GM23338 (cell line): ENCODE measurements around the gene RAD51B. TPM values are rescaled to one million over a fixed set of nuclear protein-coding genes. Genes with fewer than 3 reads are reported as not detected.

Source experiments
- ATAC-seq: fragments of 200-7000 bp; cut with Tn5 transposase; 3 replicates; pipeline ENCODE4 v1.9.1; 2020
- DNase-seq: peaks from one replicate; pipeline ENCODE4 v3.0.0-alpha.2; 2015; ENCODE audit warnings: low spot score
- H2AFZ ChIP-seq: fragments of 200-600 bp; sonication (generic); 2 replicates; pipeline ENCODE4 v1.8.0; 2016; ENCODE audit warnings: antibody characterized with exemption, mild to moderate bottlenecking, moderate library complexity
- H3F3A ChIP-seq: fragments of 200-600 bp; sonication (generic); replicated peaks from 2 replicates; pipeline ENCODE4 v1.8.0; 2017; ENCODE audit warnings: antibody characterized with exemption, mixed run types, low read depth
- H3K27ac ChIP-seq: fragments of 200-600 bp; sonication (generic); 2 replicates; pipeline ENCODE4 v1.6.1; 2016; ENCODE audit warnings: low read depth
- H3K27me3 ChIP-seq: fragments of 200-600 bp; sonication (generic); 2 replicates; pipeline ENCODE4 v1.8.0; 2016; ENCODE audit warnings: mild to moderate bottlenecking, mixed run types, moderate library complexity; ENCODE audit not compliant: insufficient read depth
- H3K36me3 ChIP-seq: fragments of 200-600 bp; sonication (generic); 2 replicates; pipeline ENCODE4 v1.8.0; 2016; ENCODE audit warnings: mild to moderate bottlenecking; ENCODE audit not compliant: insufficient read depth
- H3K4me1 ChIP-seq: fragments of 200-600 bp; sonication (generic); 2 replicates; pipeline ENCODE4 v1.8.0; 2016; ENCODE audit warnings: mild to moderate bottlenecking, moderate library complexity; ENCODE audit not compliant: insufficient read depth
- H3K4me2 ChIP-seq: fragments of 200-600 bp; sonication (generic); 2 replicates; pipeline ENCODE4 v1.7.1; 2017; ENCODE audit warnings: mixed run types
- H3K4me3 ChIP-seq: fragments of 200-600 bp; sonication (generic); 2 replicates; pipeline ENCODE4 v1.6.1; 2016; ENCODE audit warnings: mixed run types
- H3K79me2 ChIP-seq: fragments of 200-600 bp; sonication (generic); replicated peaks from 2 replicates; pipeline ENCODE4 v1.8.0; 2017; ENCODE audit warnings: mild to moderate bottlenecking; ENCODE audit not compliant: insufficient read depth
- H3K9me2 ChIP-seq: fragments of 200-600 bp; sonication (generic); 2 replicates; pipeline ENCODE4 v1.8.0; 2017; ENCODE audit not compliant: insufficient read depth
- H4K20me1 ChIP-seq: fragments of 200-600 bp; sonication (generic); replicated peaks from 2 replicates; pipeline ENCODE4 v1.8.0; 2017; ENCODE audit warnings: mild to moderate bottlenecking; ENCODE audit not compliant: insufficient read depth
- H3K27ac Mint-ChIP-seq: 2 replicates; pipeline ENCODE4 v1.8.0; 2020; ENCODE audit warnings: inconsistent platforms, mild to moderate bottlenecking, moderate library complexity, mixed read lengths
- H3K27me3 Mint-ChIP-seq: 3 replicates; pipeline ENCODE4 v1.8.0; 2022; ENCODE audit warnings: low read depth, mild to moderate bottlenecking, moderate library complexity, mixed read lengths, inconsistent platforms; ENCODE audit not compliant: insufficient read depth, poor library complexity
- H3K36me3 Mint-ChIP-seq: 3 replicates; pipeline ENCODE4 v1.8.0; 2021; ENCODE audit warnings: low read depth, mild to moderate bottlenecking, inconsistent platforms, moderate library complexity, mixed read lengths
- H3K4me1 Mint-ChIP-seq: 3 replicates; pipeline ENCODE4 v1.8.0; 2020; ENCODE audit warnings: mild to moderate bottlenecking, inconsistent platforms, mixed read lengths
- H3K4me3 Mint-ChIP-seq: 3 replicates; pipeline ENCODE4 v1.8.0; 2021; ENCODE audit warnings: moderate library complexity, mild to moderate bottlenecking, inconsistent platforms, mixed read lengths
- H3K9me3 Mint-ChIP-seq: 3 replicates; pipeline ENCODE4 v1.8.0; 2020; ENCODE audit warnings: moderate library complexity, mild to moderate bottlenecking, inconsistent platforms, mixed read lengths
- EZH2phosphoT487 ChIP-seq: fragments of 200-600 bp; sonication (generic); IDR thresholded peaks from one replicate; pipeline ENCODE4 v1.8.1; 2018; ENCODE audit warnings: antibody characterized with exemption; ENCODE audit not compliant: unreplicated experiment
- JUNB ChIP-seq: IDR thresholded peaks from one replicate; pipeline ENCODE4 v1.6.1; 2016; ENCODE audit warnings: antibody characterized with exemption; ENCODE audit not compliant: unreplicated experiment
- NANOG ChIP-seq: IDR thresholded peaks from 2 replicates; pipeline ENCODE4 v1.6.1; 2016; ENCODE audit warnings: antibody characterized with exemption, borderline replicate concordance
- POLR2AphosphoS5 ChIP-seq: IDR thresholded peaks from 2 replicates; pipeline ENCODE4 v1.6.1; 2016; ENCODE audit warnings: antibody characterized with exemption, low read depth
- ZNF114 ChIP-seq: fragments of 250-450 bp; sonication (Bioruptor Pico); IDR thresholded peaks from 2 replicates; pipeline ENCODE4 v1.5.0; 2020; ENCODE audit warnings: mild to moderate bottlenecking, moderate library complexity
- ZNF331 ChIP-seq: fragments of 250-450 bp; sonication (Bioruptor Pico); IDR thresholded peaks from 2 replicates; pipeline ENCODE4 v1.5.0; 2020; ENCODE audit warnings: low read depth, mild to moderate bottlenecking, moderate library complexity
- polyA plus RNA-seq: library from polyadenylated mRNA; unstranded; fragments of >200 nt; fragmentation: Nextera tagmentation; extraction: Ambion mirVana; gene quantifications from 2 replicates; pipeline ENCODE4 v1.2.1, GENCODE V29; 2016
- total RNA-seq: library from RNA; depleted of rRNA; stranded (reverse); fragments of >200 nt; shearing (Covaris generic); gene quantifications from 2 replicates; pipeline ENCODE4 v1.2.3, GENCODE V29; 2014
- TF ChIP-seq, protein P1 (sequence below): IDR thresholded peaks from one replicate; pipeline ENCODE4 v1.6.1; 2018; ENCODE audit warnings: antibody characterized with exemption; ENCODE audit not compliant: unreplicated experiment
- TF ChIP-seq, protein P2 (sequence below), 2 experiments: fragments of 200-600 bp in 1 of 2; sonication (generic) in 1 of 2; conservative IDR thresholded peaks; 2 replicates each; pipeline versions ENCODE4 v1.5.1 to v1.6.1; 2016 to 2017; ENCODE audit warnings: antibody characterized with exemption in 2 of 2, low read depth in 2 of 2, mild to moderate bottlenecking in 2 of 2, moderate library complexity in 1 of 2
- TF ChIP-seq, protein P3 (sequence below): IDR thresholded peaks from 2 replicates; pipeline ENCODE4 v1.6.1; 2016; ENCODE audit warnings: antibody characterized with exemption

The RAD51B gene
- total and polyA plus RNA-seq, 2 experiments from 2014 or later, result 15.7 to 29.1 TPM

DNA sequence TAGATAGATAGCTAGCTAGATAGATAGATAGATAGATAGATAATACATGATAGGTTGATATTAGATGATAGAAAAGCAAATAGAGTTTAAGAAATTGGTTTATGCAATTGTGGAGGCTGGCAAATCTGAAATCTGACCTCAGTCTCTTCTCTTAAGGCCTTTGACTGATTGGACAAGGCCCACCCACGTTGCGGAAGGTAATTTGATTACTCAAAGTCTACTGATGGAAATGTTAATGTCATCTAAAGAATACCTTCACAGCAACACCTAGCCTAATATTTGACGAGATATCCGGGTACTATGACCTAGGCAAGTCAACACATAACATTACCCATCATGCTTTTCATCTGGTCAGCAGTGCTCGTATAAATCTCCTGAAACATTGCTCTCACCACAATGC, 782.9 kb downstream of the RAD51B start:
- H3K36me3 ChIP-seq, result no peaks in the 10 kb centered on the region
- peaks cover 8% of the 10 kb centered on the region for H3K9me2 ChIP-seq
- H3K79me2 ChIP-seq, result no peaks in the 10 kb centered on the region
- no peak for TF ChIP-seq EZH2phosphoT487
- TF ChIP-seq NANOG, result no peak
- TF ChIP-seq, protein P1, sequence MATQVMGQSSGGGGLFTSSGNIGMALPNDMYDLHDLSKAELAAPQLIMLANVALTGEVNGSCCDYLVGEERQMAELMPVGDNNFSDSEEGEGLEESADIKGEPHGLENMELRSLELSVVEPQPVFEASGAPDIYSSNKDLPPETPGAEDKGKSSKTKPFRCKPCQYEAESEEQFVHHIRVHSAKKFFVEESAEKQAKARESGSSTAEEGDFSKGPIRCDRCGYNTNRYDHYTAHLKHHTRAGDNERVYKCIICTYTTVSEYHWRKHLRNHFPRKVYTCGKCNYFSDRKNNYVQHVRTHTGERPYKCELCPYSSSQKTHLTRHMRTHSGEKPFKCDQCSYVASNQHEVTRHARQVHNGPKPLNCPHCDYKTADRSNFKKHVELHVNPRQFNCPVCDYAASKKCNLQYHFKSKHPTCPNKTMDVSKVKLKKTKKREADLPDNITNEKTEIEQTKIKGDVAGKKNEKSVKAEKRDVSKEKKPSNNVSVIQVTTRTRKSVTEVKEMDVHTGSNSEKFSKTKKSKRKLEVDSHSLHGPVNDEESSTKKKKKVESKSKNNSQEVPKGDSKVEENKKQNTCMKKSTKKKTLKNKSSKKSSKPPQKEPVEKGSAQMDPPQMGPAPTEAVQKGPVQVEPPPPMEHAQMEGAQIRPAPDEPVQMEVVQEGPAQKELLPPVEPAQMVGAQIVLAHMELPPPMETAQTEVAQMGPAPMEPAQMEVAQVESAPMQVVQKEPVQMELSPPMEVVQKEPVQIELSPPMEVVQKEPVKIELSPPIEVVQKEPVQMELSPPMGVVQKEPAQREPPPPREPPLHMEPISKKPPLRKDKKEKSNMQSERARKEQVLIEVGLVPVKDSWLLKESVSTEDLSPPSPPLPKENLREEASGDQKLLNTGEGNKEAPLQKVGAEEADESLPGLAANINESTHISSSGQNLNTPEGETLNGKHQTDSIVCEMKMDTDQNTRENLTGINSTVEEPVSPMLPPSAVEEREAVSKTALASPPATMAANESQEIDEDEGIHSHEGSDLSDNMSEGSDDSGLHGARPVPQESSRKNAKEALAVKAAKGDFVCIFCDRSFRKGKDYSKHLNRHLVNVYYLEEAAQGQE, result no peak
- TF ChIP-seq JUNB, result no peak
- TF ChIP-seq, protein P2, sequence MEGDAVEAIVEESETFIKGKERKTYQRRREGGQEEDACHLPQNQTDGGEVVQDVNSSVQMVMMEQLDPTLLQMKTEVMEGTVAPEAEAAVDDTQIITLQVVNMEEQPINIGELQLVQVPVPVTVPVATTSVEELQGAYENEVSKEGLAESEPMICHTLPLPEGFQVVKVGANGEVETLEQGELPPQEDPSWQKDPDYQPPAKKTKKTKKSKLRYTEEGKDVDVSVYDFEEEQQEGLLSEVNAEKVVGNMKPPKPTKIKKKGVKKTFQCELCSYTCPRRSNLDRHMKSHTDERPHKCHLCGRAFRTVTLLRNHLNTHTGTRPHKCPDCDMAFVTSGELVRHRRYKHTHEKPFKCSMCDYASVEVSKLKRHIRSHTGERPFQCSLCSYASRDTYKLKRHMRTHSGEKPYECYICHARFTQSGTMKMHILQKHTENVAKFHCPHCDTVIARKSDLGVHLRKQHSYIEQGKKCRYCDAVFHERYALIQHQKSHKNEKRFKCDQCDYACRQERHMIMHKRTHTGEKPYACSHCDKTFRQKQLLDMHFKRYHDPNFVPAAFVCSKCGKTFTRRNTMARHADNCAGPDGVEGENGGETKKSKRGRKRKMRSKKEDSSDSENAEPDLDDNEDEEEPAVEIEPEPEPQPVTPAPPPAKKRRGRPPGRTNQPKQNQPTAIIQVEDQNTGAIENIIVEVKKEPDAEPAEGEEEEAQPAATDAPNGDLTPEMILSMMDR (conservative IDR thresholded peaks at IDR 0.05; ENCODE audit: low read depth in 2 of 2), result no peak
- no peak for TF ChIP-seq ZNF114 (CRISPR knock-in tag)
- TF ChIP-seq, protein P3, sequence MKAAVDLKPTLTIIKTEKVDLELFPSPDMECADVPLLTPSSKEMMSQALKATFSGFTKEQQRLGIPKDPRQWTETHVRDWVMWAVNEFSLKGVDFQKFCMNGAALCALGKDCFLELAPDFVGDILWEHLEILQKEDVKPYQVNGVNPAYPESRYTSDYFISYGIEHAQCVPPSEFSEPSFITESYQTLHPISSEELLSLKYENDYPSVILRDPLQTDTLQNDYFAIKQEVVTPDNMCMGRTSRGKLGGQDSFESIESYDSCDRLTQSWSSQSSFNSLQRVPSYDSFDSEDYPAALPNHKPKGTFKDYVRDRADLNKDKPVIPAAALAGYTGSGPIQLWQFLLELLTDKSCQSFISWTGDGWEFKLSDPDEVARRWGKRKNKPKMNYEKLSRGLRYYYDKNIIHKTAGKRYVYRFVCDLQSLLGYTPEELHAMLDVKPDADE, result no peak
- TF ChIP-seq ZNF331 (CRISPR knock-in tag), result no peak
- no peak for TF ChIP-seq POLR2AphosphoS5
- H3K4me1 Mint-ChIP-seq, result peaks cover 18% of the 10 kb centered on the region
- H3F3A ChIP-seq, result no peaks in the 10 kb centered on the region
- H3K4me3 ChIP-seq, result no peak overlapping the region
- H3K4me2 ChIP-seq, result no peak overlapping the region
- DNase-seq (no peak), ATAC-seq (no peak)
- H3K4me3 Mint-ChIP-seq, result no peak overlapping the region
- H2AFZ ChIP-seq, result no peak overlapping the region
- H3K27ac ChIP-seq, result no peak overlapping the region
- H3K9me3 Mint-ChIP-seq, result peaks cover 15% of the 10 kb centered on the region
- H3K36me3 Mint-ChIP-seq, result peaks cover 7% of the 10 kb centered on the region
- no peaks in the 10 kb centered on the region for H3K27me3 ChIP-seq
- no peaks in the 10 kb centered on the region for H3K27me3 Mint-ChIP-seq
- peaks cover 8% of the 10 kb centered on the region; the same call in 1 of the 2 replicates for H3K4me1 ChIP-seq
- no peaks in the 10 kb centered on the region for H4K20me1 ChIP-seq
- no peak overlapping the region for H3K27ac Mint-ChIP-seq
